ENCODE results near the gene P2RX3. TPM values are rescaled to one million over a fixed set of nuclear protein-coding genes. Genes with fewer than 3 reads are reported as not detected.
"Not testable (repeated sequence)": the region's sequence is repeated elsewhere in the genome, so short reads cannot be mapped to it uniquely, and the experiment has no call there.

The P2RX3 gene
- total RNA-seq, 4 donors from 2014 or later = 0.69 TPM; not detected in 3

- H3K36me3 ChIP-seq = no peaks in the 10 kb centered on the region
- no peaks in the 10 kb centered on the region for H3K27me3 ChIP-seq
- ATAC-seq = no peak
- H3K9me3 ChIP-seq = no peaks in the 10 kb centered on the region
- H3K27ac ChIP-seq = no peak overlapping the region
- 94% methylated on average over 2 of the region's 5 CpGs; no CpG with 5 or more reads in 1 of the 2 donors for WGBS, 2 donors (ENCODE audit: low coverage in 1 of 2)
- peaks cover 0 to 17% (median 9%) of the 10 kb centered on the region in 3 donors for H3K4me1 ChIP-seq
- no peak overlapping the region for H3K4me3 ChIP-seq
- TF ChIP-seq CTCF (IDR thresholded peaks at IDR 0.05) (no peak), POLR2AphosphoS5 (IDR thresholded peaks at IDR 0.05) (no peak)
These were observed 21.2 kb downstream of the P2RX3 start for GRCh38 chr11:57359396-57359795.

- TF ChIP-seq EP300 (IDR thresholded peaks at IDR 0.05) (no peak), POLR2AphosphoS5 (IDR thresholded peaks at IDR 0.05) (no peak), CTCF (IDR thresholded peaks at IDR 0.05) (no peak), POLR2A (IDR thresholded peaks at IDR 0.05) (no peak)
- H3K27ac ChIP-seq = no peak overlapping the region
- WGBS, 2 donors (ENCODE audit: low coverage in 1 of 2) = 78 to 89% methylated on average over 4 to 7 of the region's 9 CpGs
- peaks cover 0 to 17% (median 9%) of the 10 kb centered on the region in 3 donors for H3K4me1 ChIP-seq
- no peaks in the 10 kb centered on the region for H3K36me3 ChIP-seq
- H3K9me3 ChIP-seq = no peaks in the 10 kb centered on the region
- ATAC-seq = peak; percentile 4
- peaks cover under 1% of the 10 kb centered on the region for H3K27me3 ChIP-seq
- no peak overlapping the region for H3K4me3 ChIP-seq
These were observed 21.9 kb downstream of the P2RX3 start for GRCh38 chr11:57359896-57360690.

- H3K4me3 ChIP-seq = no peak overlapping the region
- TF ChIP-seq POLR2A (IDR thresholded peaks at IDR 0.05) = no peak
- no peak for TF ChIP-seq EP300 (IDR thresholded peaks at IDR 0.05)
- no peak for TF ChIP-seq POLR2AphosphoS5 (IDR thresholded peaks at IDR 0.05)
- no peak for TF ChIP-seq CTCF (IDR thresholded peaks at IDR 0.05)
- peaks cover 0 to 17% (median 9%) of the 10 kb centered on the region in 3 donors for H3K4me1 ChIP-seq
- no peak overlapping the region for H3K27ac ChIP-seq
- ATAC-seq = no peak
- WGBS, 2 donors (ENCODE audit: low coverage in 1 of 2) = 83 to 85% methylated on average over 3 to 8 of the region's 8 CpGs
- H3K9me3 ChIP-seq = no peaks in the 10 kb centered on the region
- no peaks in the 10 kb centered on the region for H3K36me3 ChIP-seq
- H3K27me3 ChIP-seq = peaks cover 3% of the 10 kb centered on the region
These were observed 22.8 kb downstream of the P2RX3 start for GRCh38 chr11:57360991-57361390.

- peaks cover 0 to 17% (median 9%) of the 10 kb centered on the region in 3 donors for H3K4me1 ChIP-seq
- not testable (repeated sequence) for ATAC-seq, H3K27me3 ChIP-seq, H3K27ac ChIP-seq, H3K36me3 ChIP-seq, H3K9me3 ChIP-seq, H3K4me3 ChIP-seq
These were observed 23.3 kb downstream of the P2RX3 start for GRCh38 chr11:57361420-57361819.

GRCh38 chr11:57361926-57362325 lies 23.8 kb downstream of the P2RX3 start:
- no peaks in the 10 kb centered on the region for H3K36me3 ChIP-seq
- WGBS, 2 donors (ENCODE audit: low coverage in 1 of 2) = 77 to 90% methylated on average over 2 to 3 of the region's 3 CpGs
- ATAC-seq = no peak
- H3K9me3 ChIP-seq = no peaks in the 10 kb centered on the region
- H3K4me1 ChIP-seq = peaks cover 0 to 16% (median 9%) of the 10 kb centered on the region in 3 donors
- TF ChIP-seq POLR2A (IDR thresholded peaks at IDR 0.05) (no peak), EP300 (IDR thresholded peaks at IDR 0.05) (no peak), CTCF (IDR thresholded peaks at IDR 0.05) (no peak), POLR2AphosphoS5 (IDR thresholded peaks at IDR 0.05) (no peak)
- no peak overlapping the region for H3K27ac ChIP-seq
- H3K4me3 ChIP-seq = no peak overlapping the region
- H3K27me3 ChIP-seq = peaks cover 7% of the 10 kb centered on the region
